SK-N-MC (cell line): Measurements from ENCODE around the gene CCDC198.

Experiments
- EZH2 ChIP-seq: fragments of 200-600 bp; sonication (generic); IDR thresholded peaks from one replicate; pipeline ENCODE4 v1.6.1; 2017; ENCODE audit warnings: antibody characterized with exemption
- FOXP2 ChIP-seq: optimal IDR thresholded peaks from 2 replicates; pipeline ENCODE3; 2011; ENCODE audit warnings: mild to moderate bottlenecking, moderate library complexity; ENCODE audit not compliant: insufficient read depth; ENCODE audit errors: extremely low read length, control extremely low read depth
- POLR2AphosphoS5 ChIP-seq: IDR thresholded peaks from 2 replicates; pipeline ENCODE4 v1.6.1; 2012; ENCODE audit warnings: mild to moderate bottlenecking, low read depth, low read length, borderline replicate concordance

GRCh38 chr14:57478050-57478449, 15.6 kb downstream of the CCDC198 start:
- TF ChIP-seq EZH2 (no peak), POLR2AphosphoS5 (no peak), FOXP2 (no peak)
